ENCODE measurements around the gene BIN1.

Gene BIN1

GRCh38 chr2:127143841-127144782, 37.2 kb upstream of the BIN1 start:
- no peak overlapping the region for H3K9ac ChIP-seq (ENCODE audit: low read length)
- H3K9me3 ChIP-seq (ENCODE audit: control insufficient read depth, low read depth, low read length) = no peaks in the 10 kb centered on the region
- no peak overlapping the region for H3K4me3 ChIP-seq (ENCODE audit: low read length)
- H3K36me3 ChIP-seq (ENCODE audit: control insufficient read depth, low read depth, low read length) = no peaks in the 10 kb centered on the region
- no peaks in the 10 kb centered on the region for H3K27me3 ChIP-seq (ENCODE audit: control insufficient read depth, insufficient read depth, low read length)
- no peak overlapping the region for H3K27ac ChIP-seq (ENCODE audit: low read length)
- H3K4me1 ChIP-seq (ENCODE audit: control insufficient read depth, low read depth, low read length) = peaks cover 7% of the 10 kb centered on the region

- H3K4me3 ChIP-seq (ENCODE audit: low read length) = no peak overlapping the region
- no peak overlapping the region for H3K27ac ChIP-seq (ENCODE audit: low read length)
- peaks cover 7% of the 10 kb centered on the region for H3K4me1 ChIP-seq (ENCODE audit: control insufficient read depth, low read depth, low read length)
- H3K9me3 ChIP-seq (ENCODE audit: control insufficient read depth, low read depth, low read length) = no peaks in the 10 kb centered on the region
- H3K9ac ChIP-seq (ENCODE audit: low read length) = no peak overlapping the region
- H3K27me3 ChIP-seq (ENCODE audit: control insufficient read depth, insufficient read depth, low read length) = no peaks in the 10 kb centered on the region
- no peaks in the 10 kb centered on the region for H3K36me3 ChIP-seq (ENCODE audit: control insufficient read depth, low read depth, low read length)
These were observed 36.0 kb upstream of the BIN1 start for GRCh38 chr2:127142663-127143630.

GRCh38 chr2:127140538-127140937, 33.6 kb upstream of the BIN1 start:
- Histone ChIP-seq H3K4me3 (ENCODE audit: low read length) (no peak overlapping the region), H3K36me3 (ENCODE audit: control insufficient read depth, low read depth, low read length) (no peaks in the 10 kb centered on the region), H3K4me1 (ENCODE audit: control insufficient read depth, low read depth, low read length) (no peaks in the 10 kb centered on the region), H3K9me3 (ENCODE audit: control insufficient read depth, low read depth, low read length) (no peaks in the 10 kb centered on the region), H3K9ac (ENCODE audit: low read length) (no peak overlapping the region), H3K27ac (ENCODE audit: low read length) (no peak overlapping the region), H3K27me3 (ENCODE audit: control insufficient read depth, insufficient read depth, low read length) (no peaks in the 10 kb centered on the region)

GRCh38 chr2:127139766-127140165, 32.8 kb upstream of the BIN1 start:
- Histone ChIP-seq H3K9ac (ENCODE audit: low read length) (no peak overlapping the region), H3K4me3 (ENCODE audit: low read length) (no peak overlapping the region), H3K36me3 (ENCODE audit: control insufficient read depth, low read depth, low read length) (no peaks in the 10 kb centered on the region), H3K9me3 (ENCODE audit: control insufficient read depth, low read depth, low read length) (no peaks in the 10 kb centered on the region), H3K27ac (ENCODE audit: low read length) (no peak overlapping the region), H3K4me1 (ENCODE audit: control insufficient read depth, low read depth, low read length) (no peaks in the 10 kb centered on the region), H3K27me3 (ENCODE audit: control insufficient read depth, insufficient read depth, low read length) (no peaks in the 10 kb centered on the region)

GRCh38 chr2:127138281-127138680, 31.3 kb upstream of the BIN1 start:
- Histone ChIP-seq H3K36me3 (ENCODE audit: control insufficient read depth, low read depth, low read length) (no peaks in the 10 kb centered on the region), H3K9ac (ENCODE audit: low read length) (no peak overlapping the region), H3K4me1 (ENCODE audit: control insufficient read depth, low read depth, low read length) (no peaks in the 10 kb centered on the region), H3K27me3 (ENCODE audit: control insufficient read depth, insufficient read depth, low read length) (no peaks in the 10 kb centered on the region), H3K4me3 (ENCODE audit: low read length) (no peak overlapping the region), H3K9me3 (ENCODE audit: control insufficient read depth, low read depth, low read length) (no peaks in the 10 kb centered on the region), H3K27ac (ENCODE audit: low read length) (no peak overlapping the region)

- H3K27ac ChIP-seq (ENCODE audit: low read length) = no peak overlapping the region
- no peak overlapping the region for H3K4me3 ChIP-seq (ENCODE audit: low read length)
These were observed 30.8 kb upstream of the BIN1 start for GRCh38 chr2:127137741-127138140.

GRCh38 chr2:127137225-127137624, 30.3 kb upstream of the BIN1 start:
- Histone ChIP-seq H3K9me3 (ENCODE audit: control insufficient read depth, low read depth, low read length) (no peaks in the 10 kb centered on the region), H3K4me1 (ENCODE audit: control insufficient read depth, low read depth, low read length) (no peaks in the 10 kb centered on the region), H3K36me3 (ENCODE audit: control insufficient read depth, low read depth, low read length) (no peaks in the 10 kb centered on the region), H3K27me3 (ENCODE audit: control insufficient read depth, insufficient read depth, low read length) (no peaks in the 10 kb centered on the region), H3K27ac (ENCODE audit: low read length) (no peak overlapping the region), H3K9ac (ENCODE audit: low read length) (no peak overlapping the region), H3K4me3 (ENCODE audit: low read length) (no peak overlapping the region)

More at GRCh38 chr2:127137741-127138140, 30.8 kb upstream of the BIN1 start:
- Histone ChIP-seq H3K9ac (ENCODE audit: low read length) (no peak overlapping the region), H3K9me3 (ENCODE audit: control insufficient read depth, low read depth, low read length) (no peaks in the 10 kb centered on the region), H3K36me3 (ENCODE audit: control insufficient read depth, low read depth, low read length) (no peaks in the 10 kb centered on the region), H3K4me1 (ENCODE audit: control insufficient read depth, low read depth, low read length) (no peaks in the 10 kb centered on the region), H3K27me3 (ENCODE audit: control insufficient read depth, insufficient read depth, low read length) (no peaks in the 10 kb centered on the region)

- H3K27ac ChIP-seq (ENCODE audit: low read length) = no peak overlapping the region
- no peaks in the 10 kb centered on the region for H3K27me3 ChIP-seq (ENCODE audit: control insufficient read depth, insufficient read depth, low read length)
- H3K4me3 ChIP-seq (ENCODE audit: low read length) = no peak overlapping the region
- no peaks in the 10 kb centered on the region for H3K9me3 ChIP-seq (ENCODE audit: control insufficient read depth, low read depth, low read length)
- H3K4me1 ChIP-seq (ENCODE audit: control insufficient read depth, low read depth, low read length) = no peaks in the 10 kb centered on the region
- no peak overlapping the region for H3K9ac ChIP-seq (ENCODE audit: low read length)
- H3K36me3 ChIP-seq (ENCODE audit: control insufficient read depth, low read depth, low read length) = no peaks in the 10 kb centered on the region
These were observed 28.2 kb upstream of the BIN1 start for GRCh38 chr2:127134833-127135830.

- H3K4me3 ChIP-seq (ENCODE audit: low read length) = no peak overlapping the region
- H3K4me1 ChIP-seq (ENCODE audit: control insufficient read depth, low read depth, low read length) = no peaks in the 10 kb centered on the region
- no peak overlapping the region for H3K27ac ChIP-seq (ENCODE audit: low read length)
- no peaks in the 10 kb centered on the region for H3K27me3 ChIP-seq (ENCODE audit: control insufficient read depth, insufficient read depth, low read length)
- H3K36me3 ChIP-seq (ENCODE audit: control insufficient read depth, low read depth, low read length) = no peaks in the 10 kb centered on the region
- no peaks in the 10 kb centered on the region for H3K9me3 ChIP-seq (ENCODE audit: control insufficient read depth, low read depth, low read length)
- H3K9ac ChIP-seq (ENCODE audit: low read length) = no peak overlapping the region
These were observed 27.3 kb upstream of the BIN1 start for GRCh38 chr2:127134235-127134634.

GRCh38 chr2:127133793-127134192, 26.8 kb upstream of the BIN1 start:
- Histone ChIP-seq H3K9me3 (ENCODE audit: control insufficient read depth, low read depth, low read length) (no peaks in the 10 kb centered on the region), H3K9ac (ENCODE audit: low read length) (no peak overlapping the region), H3K4me3 (ENCODE audit: low read length) (no peak overlapping the region)

More at GRCh38 chr2:127133793-127134192, 26.8 kb upstream of the BIN1 start:
- peaks cover 2% of the 10 kb centered on the region for H3K4me1 ChIP-seq (ENCODE audit: control insufficient read depth, low read depth, low read length)
- no peaks in the 10 kb centered on the region for H3K36me3 ChIP-seq (ENCODE audit: control insufficient read depth, low read depth, low read length)
- no peaks in the 10 kb centered on the region for H3K27me3 ChIP-seq (ENCODE audit: control insufficient read depth, insufficient read depth, low read length)
- no peak overlapping the region for H3K27ac ChIP-seq (ENCODE audit: low read length)

All from iPS-18a (cell line).